CD14-positive monocyte (primary cell): ENCODE data around the gene HCFC2. TPM values are rescaled to one million over a fixed set of nuclear protein-coding genes. Genes with fewer than 3 reads are reported as not detected.

Source experiments
- DNase-seq, 3 donors: peaks; one replicate each; pipeline ENCODE4 v3.0.0-alpha.2; 2011 to 2022
- H2AFZ ChIP-seq: 2 replicates; pipeline ENCODE4 v1.6.0; 2012; ENCODE audit warnings: mild to moderate bottlenecking, low read depth, low read length, inconsistent platforms; ENCODE audit not compliant: insufficient read depth, poor library complexity, severe bottlenecking
- H3K27ac ChIP-seq, 2 donors: 1 replicate in 1 of 2; 2 replicates in 1 of 2; pipeline ENCODE4 v1.5.1; 2012 to 2013; ENCODE audit warnings: low read length in 2 of 2, control low read depth in 1 of 2, inconsistent platforms in 1 of 2, low read depth in 1 of 2, mild to moderate bottlenecking in 1 of 2
- H3K27me3 ChIP-seq, 2 donors: one replicate each; pipeline versions ENCODE4 v1.6.0 to v1.6.1; 2011 to 2013; ENCODE audit warnings: low read length in 2 of 2; ENCODE audit not compliant: control insufficient read depth in 2 of 2, insufficient read depth in 2 of 2
- H3K36me3 ChIP-seq, 2 donors: replicated peaks in 1 of 2; 1 replicate in 1 of 2; 2 replicates in 1 of 2; pipeline versions ENCODE4 v1.5.1 to v1.6.1; 2012 to 2013; ENCODE audit warnings: low read length in 2 of 2, control low read depth in 1 of 2, inconsistent platforms in 1 of 2, mild to moderate bottlenecking in 1 of 2; ENCODE audit not compliant: insufficient read depth in 2 of 2, control insufficient read depth in 1 of 2
- H3K4me1 ChIP-seq, 2 donors: 1 replicate in 1 of 2; 2 replicates in 1 of 2; pipeline versions ENCODE4 v1.5.1 to v1.6.1; 2012 to 2013; ENCODE audit warnings: low read length in 2 of 2, control low read depth in 1 of 2, inconsistent platforms in 1 of 2, mild to moderate bottlenecking in 1 of 2, moderate library complexity in 1 of 2; ENCODE audit not compliant: insufficient read depth in 2 of 2, control insufficient read depth in 1 of 2
- H3K4me2 ChIP-seq: replicated peaks from 2 replicates; pipeline ENCODE3; 2012; ENCODE audit warnings: low read length, moderate library complexity, mild to moderate bottlenecking; ENCODE audit not compliant: poor library complexity, severe bottlenecking; ENCODE audit errors: extremely low read depth
- H3K4me3 ChIP-seq, 3 experiments: fragments of 200-600 bp in 1 of 3; sonication (generic) in 1 of 3; replicated peaks in 1 of 3; 1 replicate in 2 of 3; 2 replicates in 1 of 3; pipeline ENCODE4 v1.5.1; 2011 to 2013; ENCODE audit warnings: low read length in 3 of 3, mild to moderate bottlenecking in 3 of 3, control low read depth in 2 of 3, low read depth in 2 of 3, inconsistent platforms in 1 of 3, moderate library complexity in 1 of 3
- H3K79me2 ChIP-seq: 2 replicates; pipeline ENCODE4 v1.6.0; 2012; ENCODE audit warnings: mild to moderate bottlenecking, control low read depth, inconsistent platforms, low read length, moderate library complexity; ENCODE audit not compliant: insufficient read depth
- H3K9ac ChIP-seq: 2 replicates; pipeline ENCODE4 v1.6.0; 2017; ENCODE audit warnings: low read length, mild to moderate bottlenecking; ENCODE audit not compliant: insufficient read depth, poor library complexity, severe bottlenecking
- H3K9me3 ChIP-seq, 2 donors: replicated peaks in 1 of 2; 1 replicate in 1 of 2; 2 replicates in 1 of 2; pipeline versions ENCODE4 v1.5.1 to v1.6.1; 2012 to 2013; ENCODE audit warnings: low read length in 2 of 2, control low read depth in 1 of 2; ENCODE audit not compliant: control insufficient read depth in 1 of 2, insufficient read depth in 1 of 2
- H4K20me1 ChIP-seq: 2 replicates; pipeline ENCODE4 v1.6.0; 2012; ENCODE audit warnings: mild to moderate bottlenecking, low read length, control low read depth, moderate library complexity; ENCODE audit not compliant: insufficient read depth
- H3K27ac Mint-ChIP-seq, 7 donors: one replicate each; pipeline ENCODE4 v1.8.0; 2020; ENCODE audit warnings: mild to moderate bottlenecking in 7 of 7, mixed read lengths in 7 of 7, moderate library complexity in 6 of 7, inconsistent platforms in 2 of 7
- H3K27me3 Mint-ChIP-seq, 3 donors: one replicate each; pipeline ENCODE4 v1.8.0; 2021 to 2022; ENCODE audit warnings: low read depth in 3 of 3, mild to moderate bottlenecking in 3 of 3, mixed read lengths in 3 of 3, moderate library complexity in 3 of 3, inconsistent platforms in 1 of 3
- H3K36me3 Mint-ChIP-seq, 2 donors: one replicate each; pipeline ENCODE4 v1.8.0; 2020; ENCODE audit warnings: mixed read lengths in 2 of 2, inconsistent platforms in 1 of 2, mild to moderate bottlenecking in 1 of 2
- H3K4me1 Mint-ChIP-seq: one replicate; pipeline ENCODE4 v1.8.0; 2020; ENCODE audit warnings: mild to moderate bottlenecking, mixed read lengths
- H3K4me3 Mint-ChIP-seq, 2 donors: one replicate each; pipeline ENCODE4 v1.8.0; 2020; ENCODE audit warnings: mild to moderate bottlenecking in 2 of 2, mixed read lengths in 2 of 2, moderate library complexity in 1 of 2
- H3K9me3 Mint-ChIP-seq, 7 donors: one replicate each; pipeline ENCODE4 v1.8.0; 2020 to 2022; ENCODE audit warnings: mixed read lengths in 7 of 7, mild to moderate bottlenecking in 6 of 7, moderate library complexity in 6 of 7, inconsistent platforms in 2 of 7
- CTCF ChIP-seq: fragments of 200-600 bp; IDR thresholded peaks from one replicate; pipeline ENCODE4 v1.8.0; 2022; ENCODE audit warnings: antibody characterized with exemption, mild to moderate bottlenecking
- WGBS: methylation state at CpG from one replicate; pipeline ENCODE4 v1.1.5; 2013; ENCODE audit warnings: missing lambda C conversion rate; ENCODE audit not compliant: insufficient coverage; 5-methylcytosine and 5-hydroxymethylcytosine counted together
- intact Hi-C, 2 donors: fragments of 100-400 bp; cut with micrococcal nuclease; formaldehyde crosslinking; loops; one replicate each; pipeline versions ENCODE4 v1.15.0 to v1.15.1; 2023
- polyA plus RNA-seq, 3 donors: library from polyadenylated mRNA; depleted of rRNA in 1 of 3; unstranded in 2 of 3; stranded (reverse) in 1 of 3; fragments of 300-500 nt in 2 of 3; fragments of >200 nt in 1 of 3; fragmentation: Illumina TruSeq in 2 of 3; gene quantifications; 1 replicate in 2 of 3; 2 replicates in 1 of 3; pipeline ENCODE4 v1.2.3, GENCODE V29; 2012 to 2021

HCFC2 gene
- polyA plus RNA-seq, 3 donors: 3.3 to 8.7 (median 4.3) TPM

GRCh38 chr12:104024348-104024747, 40.0 kb upstream of the HCFC2 start:
- no peak overlapping the region for H3K4me3 ChIP-seq
- H3K79me2 ChIP-seq: no peaks in the 10 kb centered on the region
- TF ChIP-seq CTCF: no peak
- no peak overlapping the region for H3K27ac ChIP-seq
- no peak overlapping the region for H3K27ac Mint-ChIP-seq
- no peaks in the 10 kb centered on the region for H3K27me3 ChIP-seq
- WGBS: 100% methylated on average over 1 of the region's 6 CpGs
- H3K36me3 ChIP-seq: no peaks in the 10 kb centered on the region
- H3K27me3 Mint-ChIP-seq: peaks cover 5 to 7% (median 5%) of the 10 kb centered on the region in 3 donors
- no peaks in the 10 kb centered on the region for H3K36me3 Mint-ChIP-seq
- no peak overlapping the region for H3K4me3 Mint-ChIP-seq
- DNase-seq: no peak
- H3K4me1 Mint-ChIP-seq: no peaks in the 10 kb centered on the region
- H4K20me1 ChIP-seq: no peaks in the 10 kb centered on the region
- no peak overlapping the region for H2AFZ ChIP-seq
- peaks cover 0 to 8% of the 10 kb centered on the region in 2 donors for H3K9me3 ChIP-seq
- peaks cover 2 to 12% (median 9%) of the 10 kb centered on the region in 7 donors for H3K9me3 Mint-ChIP-seq
- H3K9ac ChIP-seq: no peak overlapping the region
- intact Hi-C loops: no loop called here
- no peak overlapping the region for H3K4me2 ChIP-seq
- no peaks in the 10 kb centered on the region for H3K4me1 ChIP-seq

GRCh38 chr12:104025771-104026170, 38.6 kb upstream of the HCFC2 start:
- no peak overlapping the region for H3K9ac ChIP-seq
- H3K9me3 ChIP-seq: peaks cover 0 to 8% of the 10 kb centered on the region in 2 donors
- H3K27ac ChIP-seq: no peak overlapping the region
- H3K36me3 Mint-ChIP-seq: no peaks in the 10 kb centered on the region
- no peak overlapping the region for H3K27ac Mint-ChIP-seq
- H3K27me3 ChIP-seq: no peaks in the 10 kb centered on the region
- H3K4me2 ChIP-seq: no peak overlapping the region
- no peak for TF ChIP-seq CTCF
- H3K9me3 Mint-ChIP-seq: peaks cover 2 to 12% (median 8%) of the 10 kb centered on the region in 7 donors
- peaks cover 1 to 5% (median 3%) of the 10 kb centered on the region in 3 donors for H3K27me3 Mint-ChIP-seq
- H3K79me2 ChIP-seq: no peaks in the 10 kb centered on the region
- H4K20me1 ChIP-seq: no peaks in the 10 kb centered on the region
- no peak for DNase-seq
- no peaks in the 10 kb centered on the region for H3K4me1 ChIP-seq
- H3K36me3 ChIP-seq: no peaks in the 10 kb centered on the region
- H3K4me3 Mint-ChIP-seq: no peak overlapping the region
- H3K4me1 Mint-ChIP-seq: no peaks in the 10 kb centered on the region
- 79% methylated on average over 2 of the region's 2 CpGs for WGBS
- H2AFZ ChIP-seq: no peak overlapping the region
- intact Hi-C loops: no loop called here
- no peak overlapping the region for H3K4me3 ChIP-seq
